ENCODE results near the gene SPARCL1.
"Not testable (repeated sequence)": the region's sequence is repeated elsewhere in the genome, so short reads cannot be mapped to it uniquely, and the experiment has no call there.

Gene SPARCL1

GRCh38 chr4:87433342-87433741 lies 95.8 kb downstream of the SPARCL1 start:
- no peak for DNase-seq

GRCh38 chr4:87430038-87430437 lies 99.1 kb downstream of the SPARCL1 start:
- no peak for DNase-seq

GRCh38 chr4:87428979-87429378 lies 100.2 kb downstream of the SPARCL1 start:
- no peak for DNase-seq

DNA sequence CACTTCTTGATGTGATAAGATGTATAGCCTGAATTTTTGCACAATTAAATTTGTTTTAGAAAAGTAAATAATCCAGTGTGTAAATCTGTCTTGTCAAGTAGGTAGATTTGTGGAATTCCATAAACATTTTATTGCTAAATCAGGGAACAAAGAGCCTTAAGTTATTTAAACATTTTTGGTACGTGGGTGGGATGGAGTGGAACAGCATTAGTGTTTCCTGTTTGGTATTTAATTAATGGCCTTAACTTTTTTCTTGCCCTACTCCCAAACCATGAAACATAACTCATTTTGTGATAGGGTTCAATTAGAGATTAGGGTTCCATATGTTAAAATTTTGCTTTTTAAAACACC lies 101.7 kb downstream of the SPARCL1 start:
- DNase-seq: no peak

- no peak for DNase-seq
Observed at GRCh38 chr4:87426865-87427517, 102.2 kb downstream of the SPARCL1 start.

DNA sequence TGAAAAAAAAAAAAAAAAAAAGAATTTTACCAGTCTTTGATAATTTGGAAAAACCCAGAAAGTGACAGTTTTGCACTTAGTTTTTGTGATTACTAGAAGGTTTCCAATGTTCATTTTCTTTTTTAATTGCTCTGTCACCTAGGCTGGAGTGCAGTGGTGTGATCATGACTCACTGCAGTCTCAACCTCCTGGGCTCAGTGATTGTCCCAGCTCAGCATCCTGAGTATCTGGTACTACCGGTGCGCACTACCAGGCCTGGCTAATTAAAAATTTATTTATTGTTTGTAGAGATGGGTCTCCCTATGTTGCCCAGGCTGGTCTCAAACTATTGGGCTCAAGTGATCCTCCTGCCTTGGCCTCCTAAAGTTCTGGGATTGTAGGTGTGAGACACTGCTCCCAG lies 103.5 kb downstream of the SPARCL1 start:
- DNase-seq: no peak

- not testable (repeated sequence) for DNase-seq
Observed at GRCh38 chr4:87424099-87424543, 105.1 kb downstream of the SPARCL1 start.

All from NCI-H2171 (cell line).